Keratinocyte (primary cell): ENCODE results near the gene CAPZA1.

Experiments used
- EZH2 ChIP-seq: IDR thresholded peaks from one replicate; pipeline ENCODE4 v1.6.1; 2012; ENCODE audit warnings: inconsistent platforms, mild to moderate bottlenecking, low read length, moderate library complexity
- TF ChIP-seq, protein P1 (sequence below), 3 experiments: IDR thresholded peaks in 1 of 3; conservative IDR thresholded peaks in 1 of 3; optimal IDR thresholded peaks in 1 of 3; 2 replicates in 2 of 3; 3 replicates in 1 of 3; pipeline versions ENCODE3 to v1.5.1; 2011; ENCODE audit warnings: low read length in 3 of 3, mild to moderate bottlenecking in 3 of 3, moderate library complexity in 2 of 3, control low read depth in 1 of 3, inconsistent platforms in 1 of 3; ENCODE audit not compliant: insufficient read depth in 2 of 3; ENCODE audit errors: extremely low read depth in 1 of 3

GRCh38 chr1:112715264-112716053, 95.8 kb downstream of the CAPZA1 start, which contains the start of gene PPM1J:
- TF ChIP-seq, protein P1, sequence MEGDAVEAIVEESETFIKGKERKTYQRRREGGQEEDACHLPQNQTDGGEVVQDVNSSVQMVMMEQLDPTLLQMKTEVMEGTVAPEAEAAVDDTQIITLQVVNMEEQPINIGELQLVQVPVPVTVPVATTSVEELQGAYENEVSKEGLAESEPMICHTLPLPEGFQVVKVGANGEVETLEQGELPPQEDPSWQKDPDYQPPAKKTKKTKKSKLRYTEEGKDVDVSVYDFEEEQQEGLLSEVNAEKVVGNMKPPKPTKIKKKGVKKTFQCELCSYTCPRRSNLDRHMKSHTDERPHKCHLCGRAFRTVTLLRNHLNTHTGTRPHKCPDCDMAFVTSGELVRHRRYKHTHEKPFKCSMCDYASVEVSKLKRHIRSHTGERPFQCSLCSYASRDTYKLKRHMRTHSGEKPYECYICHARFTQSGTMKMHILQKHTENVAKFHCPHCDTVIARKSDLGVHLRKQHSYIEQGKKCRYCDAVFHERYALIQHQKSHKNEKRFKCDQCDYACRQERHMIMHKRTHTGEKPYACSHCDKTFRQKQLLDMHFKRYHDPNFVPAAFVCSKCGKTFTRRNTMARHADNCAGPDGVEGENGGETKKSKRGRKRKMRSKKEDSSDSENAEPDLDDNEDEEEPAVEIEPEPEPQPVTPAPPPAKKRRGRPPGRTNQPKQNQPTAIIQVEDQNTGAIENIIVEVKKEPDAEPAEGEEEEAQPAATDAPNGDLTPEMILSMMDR (optimal IDR thresholded peaks at IDR 0.05 in 1 of 3, IDR thresholded peaks at IDR 0.05 in 1 of 3, conservative IDR thresholded peaks at IDR 0.05 in 1 of 3; ENCODE audit: extremely low read depth in 1 of 3, insufficient read depth in 2 of 3, low read length in 3 of 3): no peak
- TF ChIP-seq EZH2: no peak
